HAP-1 (cell line): ENCODE results near the gene HIKESHI.

Experiments used
- DNase-seq, 2 experiments: peaks; one replicate each; pipeline ENCODE4 v3.0.0-alpha.2; 2016 to 2020; ENCODE audit warnings: low spot score in 2 of 2
- H3K27me3 ChIP-seq: fragments of 250-450 bp; sonication (Bioruptor Pico); 2 replicates; pipeline ENCODE4 v1.5.1; 2020; ENCODE audit warnings: low read depth, mild to moderate bottlenecking, moderate library complexity
- H3K36me3 ChIP-seq: fragments of 250-450 bp; sonication (Bioruptor Pico); replicated peaks from 2 replicates; pipeline ENCODE4 v1.5.1; 2020; ENCODE audit warnings: mild to moderate bottlenecking
- H3K4me1 ChIP-seq: fragments of 250-450 bp; sonication (Bioruptor Pico); 2 replicates; pipeline ENCODE4 v1.5.1; 2020; ENCODE audit warnings: mild to moderate bottlenecking
- H3K4me3 ChIP-seq: fragments of 250-450 bp; sonication (Bioruptor Pico); 2 replicates; pipeline ENCODE4 v1.5.1; 2020; ENCODE audit warnings: mild to moderate bottlenecking, moderate library complexity
- H3K9me3 ChIP-seq: fragments of 250-450 bp; sonication (Bioruptor Pico); 2 replicates; pipeline ENCODE4 v1.5.1; 2020; ENCODE audit warnings: mild to moderate bottlenecking, moderate library complexity
- in situ Hi-C: fragments of 300-500 bp; cut with MboI; formaldehyde crosslinking; loops from 3 replicates; pipeline ENCODE4 v1.14.3; 2020; ENCODE audit warnings: low sequenced_read_pairs, inconsistent platforms, mixed read lengths

The HIKESHI gene

GRCh38 chr11:86302092-86302793 lies at the start of gene HIKESHI:
HIKESHI (plus strand) TSS chr11:86302240; CDS start chr11:86302449, 209 bp downstream.
- Histone ChIP-seq H3K9me3 (no peaks in the 10 kb centered on the region), H3K36me3 (no peaks in the 10 kb centered on the region; the same call in 1 of the 2 replicates), H3K4me1 (peaks cover 12% of the 10 kb centered on the region), H3K4me3 (peak within 1 kb of the TSS; percentile 77), H3K27me3 (no peaks in the 10 kb centered on the region)
- in situ Hi-C loops = no loop called here
- peak; percentile 97 to 99 for DNase-seq

GRCh38 chr11:86255896-86256295 lies 46.1 kb upstream of the HIKESHI start:
- in situ Hi-C loops = no loop called here
- H3K4me3 ChIP-seq = no peak overlapping the region
- H3K27me3 ChIP-seq = no peaks in the 10 kb centered on the region
- peaks cover 14% of the 10 kb centered on the region for H3K4me1 ChIP-seq
- H3K9me3 ChIP-seq = no peaks in the 10 kb centered on the region
- H3K36me3 ChIP-seq = peaks cover 13% of the 10 kb centered on the region
- no peak for DNase-seq

- Histone ChIP-seq H3K4me1 (peaks cover 8% of the 10 kb centered on the region), H3K36me3 (peaks cover 13% of the 10 kb centered on the region), H3K9me3 (no peaks in the 10 kb centered on the region), H3K27me3 (no peaks in the 10 kb centered on the region), H3K4me3 (no peak overlapping the region)
- in situ Hi-C loops = no loop called here
- DNase-seq = no peak
Observed at GRCh38 chr11:86256608-86257007, 45.4 kb upstream of the HIKESHI start.

- H3K4me1 ChIP-seq = peaks cover 8% of the 10 kb centered on the region
- in situ Hi-C loops = no loop called here
- no peaks in the 10 kb centered on the region for H3K9me3 ChIP-seq
- H3K4me3 ChIP-seq = no peak overlapping the region
- DNase-seq = no peak
- H3K27me3 ChIP-seq = no peaks in the 10 kb centered on the region
- peaks cover 13% of the 10 kb centered on the region for H3K36me3 ChIP-seq
Observed at GRCh38 chr11:86257446-86257845, 44.6 kb upstream of the HIKESHI start.

- DNase-seq = no peak
- Histone ChIP-seq H3K27me3 (no peaks in the 10 kb centered on the region), H3K4me3 (no peak overlapping the region), H3K4me1 (peaks cover 8% of the 10 kb centered on the region), H3K36me3 (peaks cover 13% of the 10 kb centered on the region), H3K9me3 (no peaks in the 10 kb centered on the region)
- in situ Hi-C loops = no loop called here
Observed at GRCh38 chr11:86259730-86260129, 42.3 kb upstream of the HIKESHI start.

- H3K27me3 ChIP-seq = no peaks in the 10 kb centered on the region
- peaks cover 17% of the 10 kb centered on the region for H3K36me3 ChIP-seq
- DNase-seq = no peak
- in situ Hi-C loops = no loop called here
- H3K4me3 ChIP-seq = no peak overlapping the region
- H3K4me1 ChIP-seq = no peaks in the 10 kb centered on the region; the same call in 1 of the 2 replicates
- H3K9me3 ChIP-seq = no peaks in the 10 kb centered on the region
Observed at GRCh38 chr11:86261328-86261727, 40.7 kb upstream of the HIKESHI start.

- in situ Hi-C loops = no loop called here
- H3K9me3 ChIP-seq = no peaks in the 10 kb centered on the region
Observed at GRCh38 chr11:86262387-86262786, 39.7 kb upstream of the HIKESHI start.

GRCh38 chr11:86264649-86265048 lies 37.4 kb upstream of the HIKESHI start:
- H3K4me1 ChIP-seq = no peaks in the 10 kb centered on the region; the same call in 1 of the 2 replicates
- H3K27me3 ChIP-seq = no peaks in the 10 kb centered on the region
- in situ Hi-C loops = no loop called here
- H3K36me3 ChIP-seq = peaks cover 13% of the 10 kb centered on the region
- DNase-seq = no peak
- H3K9me3 ChIP-seq = no peaks in the 10 kb centered on the region
- H3K4me3 ChIP-seq = no peak overlapping the region

More at GRCh38 chr11:86262387-86262786, 39.7 kb upstream of the HIKESHI start:
- H3K4me1 ChIP-seq = no peaks in the 10 kb centered on the region; the same call in 1 of the 2 replicates
- no peaks in the 10 kb centered on the region for H3K27me3 ChIP-seq
- H3K4me3 ChIP-seq = no peak overlapping the region
- peaks cover 16% of the 10 kb centered on the region for H3K36me3 ChIP-seq
- DNase-seq = no peak

GRCh38 chr11:86265194-86265593 lies 36.8 kb upstream of the HIKESHI start:
- no peak for DNase-seq
- Histone ChIP-seq H3K9me3 (no peaks in the 10 kb centered on the region), H3K4me3 (no peak overlapping the region), H3K4me1 (no peaks in the 10 kb centered on the region; the same call in 1 of the 2 replicates), H3K27me3 (no peaks in the 10 kb centered on the region), H3K36me3 (peaks cover 11% of the 10 kb centered on the region)
- in situ Hi-C loops = no loop called here

GRCh38 chr11:86269645-86270044 lies 32.4 kb upstream of the HIKESHI start:
- Histone ChIP-seq H3K4me3 (no peak overlapping the region), H3K9me3 (no peaks in the 10 kb centered on the region), H3K36me3 (peaks cover 14% of the 10 kb centered on the region; the same call in 1 of the 2 replicates), H3K4me1 (no peaks in the 10 kb centered on the region; the same call in 1 of the 2 replicates), H3K27me3 (no peaks in the 10 kb centered on the region)
- no peak for DNase-seq
- in situ Hi-C loops = no loop called here

- peak in 1 of 2 experiments; percentile 25 for DNase-seq
- Histone ChIP-seq H3K4me3 (no peak overlapping the region), H3K36me3 (peaks cover 25% of the 10 kb centered on the region), H3K27me3 (no peaks in the 10 kb centered on the region), H3K9me3 (no peaks in the 10 kb centered on the region), H3K4me1 (peaks cover 13% of the 10 kb centered on the region)
- in situ Hi-C loops = no loop called here
Observed at GRCh38 chr11:86274503-86274902, 27.5 kb upstream of the HIKESHI start.

- Histone ChIP-seq H3K4me1 (peaks cover 13% of the 10 kb centered on the region), H3K4me3 (no peak overlapping the region), H3K9me3 (no peaks in the 10 kb centered on the region), H3K36me3 (peaks cover 27% of the 10 kb centered on the region), H3K27me3 (no peaks in the 10 kb centered on the region)
- DNase-seq = no peak
- in situ Hi-C loops = no loop called here
Observed at GRCh38 chr11:86274999-86275398, 27.0 kb upstream of the HIKESHI start.

- Histone ChIP-seq H3K4me3 (no peak overlapping the region), H3K36me3 (peaks cover 24% of the 10 kb centered on the region)
Observed at GRCh38 chr11:86275493-86276370, 26.3 kb upstream of the HIKESHI start.

GRCh38 chr11:86277741-86278140 lies 24.3 kb upstream of the HIKESHI start:
- no peaks in the 10 kb centered on the region for H3K27me3 ChIP-seq
- no peak overlapping the region for H3K4me3 ChIP-seq
- in situ Hi-C loops = no loop called here
- peaks cover 27% of the 10 kb centered on the region for H3K36me3 ChIP-seq
- DNase-seq = no peak
- peaks cover 13% of the 10 kb centered on the region for H3K4me1 ChIP-seq
- H3K9me3 ChIP-seq = no peaks in the 10 kb centered on the region

More at GRCh38 chr11:86275493-86276370, 26.3 kb upstream of the HIKESHI start:
- Histone ChIP-seq H3K9me3 (no peaks in the 10 kb centered on the region), H3K4me1 (peaks cover 13% of the 10 kb centered on the region), H3K27me3 (no peaks in the 10 kb centered on the region)
- in situ Hi-C loops = no loop called here
- DNase-seq = no peak
